Activated naive CD8-positive, alpha-beta T cell treated with anti-CD3 and anti-CD28 coated beads, Interleukin-2, amount 50 U/mL, for 16 hours (primary cell): Measurements from ENCODE around the gene ATXN7L3.
"Not testable (repeated sequence)": the region's sequence is repeated elsewhere in the genome, so short reads cannot be mapped to it uniquely, and the experiment has no call there.

Experiments
- DNase-seq: peaks from one replicate; pipeline ENCODE4 v3.0.0-alpha.2; 2020; ENCODE audit warnings: low read depth, low spot score

ATXN7L3 gene

GRCh38 chr17:44199553-44200477 is at the start of gene ATXN7L3:
Gene ATXN7L3, minus strand, starts transcription at chr17:44199884. Its CDS starts 1,814 bp downstream, at chr17:44198070.
- DNase-seq = peak; percentile 99

- DNase-seq = no peak
Observed at GRCh38 chr17:44247876-44248736, 48.4 kb upstream of the ATXN7L3 start.

- no peak for DNase-seq
Observed at GRCh38 chr17:44247440-44247841, 47.8 kb upstream of the ATXN7L3 start.

GRCh38 chr17:44241106-44241624 is 41.5 kb upstream of the ATXN7L3 start:
- no peak for DNase-seq

- DNase-seq = not testable (repeated sequence)
Observed at GRCh38 chr17:44237886-44238285, 38.2 kb upstream of the ATXN7L3 start.

- no peak for DNase-seq
Observed at GRCh38 chr17:44236444-44236991, 36.8 kb upstream of the ATXN7L3 start.

GRCh38 chr17:44235583-44235936 is 35.9 kb upstream of the ATXN7L3 start:
- no peak for DNase-seq

GRCh38 chr17:44233582-44233981 is 33.9 kb upstream of the ATXN7L3 start:
- no peak for DNase-seq

GRCh38 chr17:44232061-44232460 is 32.4 kb upstream of the ATXN7L3 start:
- no peak for DNase-seq

- DNase-seq = no peak
Observed at GRCh38 chr17:44230140-44230539, 30.5 kb upstream of the ATXN7L3 start.

- DNase-seq = no peak
Observed at GRCh38 chr17:44229090-44229489, 29.4 kb upstream of the ATXN7L3 start.

- DNase-seq = no peak
Observed at GRCh38 chr17:44223541-44224071, 23.9 kb upstream of the ATXN7L3 start.

GRCh38 chr17:44222112-44222869 is 22.6 kb upstream of the ATXN7L3 start:
- no peak for DNase-seq

GRCh38 chr17:44221862-44222111 is 22.1 kb upstream of the ATXN7L3 start:
- DNase-seq = no peak

- no peak for DNase-seq
Observed at GRCh38 chr17:44221084-44221861, 21.6 kb upstream of the ATXN7L3 start.

- DNase-seq = no peak
Observed at GRCh38 chr17:44220213-44221083, 20.8 kb upstream of the ATXN7L3 start.

- DNase-seq = peak; percentile 34
Observed at GRCh38 chr17:44219616-44220212, 20.0 kb upstream of the ATXN7L3 start, which contains the start of gene UBTF. Gene UBTF, minus strand, starts transcription at chr17:44219675. Its CDS starts 1,446 bp downstream, at chr17:44218229.

- DNase-seq = peak; percentile 47
Observed at GRCh38 chr17:44219108-44219615, 19.5 kb upstream of the ATXN7L3 start.
